ENCODE data around the gene CHI3L2. TPM values are rescaled to one million over a fixed set of nuclear protein-coding genes. Genes with fewer than 3 reads are reported as not detected.

The CHI3L2 gene
- total and polyA plus RNA-seq, 2 experiments from 2014 or later: 0.68 TPM; not detected in 1

GRCh38 chr1:111275780-111276433, 48.4 kb downstream of the CHI3L2 start (continued):
- no peak for TF ChIP-seq ZNF462 (CRISPR knock-in tag; IDR thresholded peaks at IDR 0.05)
- no peak for TF ChIP-seq JUNB (IDR thresholded peaks at IDR 0.05; ENCODE audit: unreplicated experiment)
- TF ChIP-seq ZNF331 (CRISPR knock-in tag; IDR thresholded peaks at IDR 0.05; ENCODE audit: low read depth): no peak
- TF ChIP-seq CREB1 (CRISPR knock-in tag; IDR thresholded peaks at IDR 0.05; ENCODE audit: low read depth): no peak
- no peak for TF ChIP-seq STAT1 (IDR thresholded peaks at IDR 0.05; ENCODE audit: unreplicated experiment)
- TF ChIP-seq EZH2 (IDR thresholded peaks at IDR 0.05; ENCODE audit: low read depth, unreplicated experiment): no peak
- TF ChIP-seq REST (IDR thresholded peaks at IDR 0.05; ENCODE audit: unreplicated experiment): no peak

All from GM23338 (cell line).